Measurements from ENCODE around the gene GRAMD1A.
A peak's percentile ranks its signal among the peaks of the same experiment; 100 is the strongest.
"Not testable (repeated sequence)": the region's sequence is repeated elsewhere in the genome, so short reads cannot be mapped to it uniquely, and the experiment has no call there.

GRAMD1A gene

DNA sequence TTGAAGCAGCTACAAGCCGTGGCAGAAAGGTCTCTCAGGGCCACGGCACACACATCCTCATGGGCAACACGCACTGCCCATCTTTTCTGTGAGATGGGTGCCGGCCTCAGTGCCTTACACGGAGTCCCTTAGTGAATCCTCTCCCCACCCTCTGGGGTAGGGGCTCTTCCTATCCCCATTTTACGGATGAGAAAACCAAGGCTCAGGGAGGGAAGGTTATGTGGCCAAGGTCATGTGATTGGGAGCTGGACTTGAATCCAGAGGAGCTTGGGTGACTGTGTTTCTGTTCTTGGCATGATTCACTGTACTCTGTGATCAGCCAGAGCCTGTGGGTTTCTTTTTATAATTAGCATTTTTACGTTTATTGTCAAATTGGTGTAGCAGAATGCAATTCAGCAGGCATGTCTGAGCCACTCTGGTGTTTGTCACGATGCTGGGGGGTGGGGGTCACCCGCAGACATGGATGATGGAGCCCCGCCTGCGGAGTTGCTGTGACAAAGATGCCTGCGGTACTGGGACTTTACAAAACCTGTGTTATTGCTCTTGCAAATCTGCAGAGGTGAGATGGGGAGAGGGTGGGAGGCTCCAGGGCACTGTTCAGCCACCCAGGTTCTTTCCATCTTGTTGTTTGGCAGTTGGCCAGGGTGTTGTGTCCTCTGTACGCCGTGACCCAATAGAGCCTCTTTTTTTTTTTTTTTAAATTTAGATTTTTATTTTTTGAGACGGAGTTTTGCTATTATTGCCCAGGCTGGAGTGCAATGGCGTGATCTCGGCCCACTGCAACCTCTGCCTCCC is 34.7 kb downstream of the GRAMD1A start:
- no peak for DNase-seq (ENCODE audit: low read depth in 1 of 2, low spot score in 1 of 2)

DNA sequence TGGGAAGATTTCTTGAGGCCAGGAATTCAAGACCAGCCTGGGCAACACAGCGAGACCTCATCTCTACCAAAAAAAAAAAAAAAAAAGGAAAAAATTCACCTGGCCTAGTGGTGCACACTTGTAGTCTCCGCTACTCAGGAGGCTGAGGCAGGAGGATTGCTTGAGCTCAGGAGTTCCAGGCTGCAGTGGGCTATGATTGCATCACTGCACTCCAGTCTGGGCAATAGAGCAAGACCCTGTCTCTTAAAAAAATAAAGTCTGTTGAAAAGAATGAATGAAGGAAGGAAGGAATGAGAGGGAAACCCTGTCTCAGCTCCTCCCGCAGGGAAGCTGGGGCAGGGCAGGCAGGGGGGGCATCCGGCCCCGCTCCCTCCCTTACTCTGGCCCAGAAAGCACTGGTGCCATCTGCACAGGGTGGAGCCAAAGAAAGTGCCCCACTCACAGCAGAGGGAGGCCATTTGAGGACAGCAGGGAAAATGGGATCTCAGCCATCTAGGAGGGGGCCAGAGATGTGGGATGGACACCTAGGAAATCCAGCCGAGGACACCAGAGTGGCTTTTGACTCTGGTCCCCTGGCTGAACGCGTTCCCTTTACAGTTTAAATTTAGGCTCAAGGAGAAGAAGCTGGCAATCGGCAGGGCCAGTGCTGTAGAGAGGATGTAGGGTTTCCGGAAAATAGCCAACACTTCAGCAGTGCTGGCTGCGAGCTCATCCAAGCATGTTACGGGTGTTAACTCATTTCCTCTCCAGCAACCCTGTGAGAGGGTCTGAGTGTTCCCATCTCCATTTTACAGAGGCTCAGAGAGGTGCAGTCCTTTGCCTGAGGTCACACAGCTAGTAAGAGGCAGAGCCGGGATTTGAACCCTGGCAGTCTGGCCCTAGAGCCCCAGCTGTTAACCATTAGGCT is 37.8 kb downstream of the GRAMD1A start:
- no peak for DNase-seq (ENCODE audit: low read depth in 1 of 2, low spot score in 1 of 2)

DNA sequence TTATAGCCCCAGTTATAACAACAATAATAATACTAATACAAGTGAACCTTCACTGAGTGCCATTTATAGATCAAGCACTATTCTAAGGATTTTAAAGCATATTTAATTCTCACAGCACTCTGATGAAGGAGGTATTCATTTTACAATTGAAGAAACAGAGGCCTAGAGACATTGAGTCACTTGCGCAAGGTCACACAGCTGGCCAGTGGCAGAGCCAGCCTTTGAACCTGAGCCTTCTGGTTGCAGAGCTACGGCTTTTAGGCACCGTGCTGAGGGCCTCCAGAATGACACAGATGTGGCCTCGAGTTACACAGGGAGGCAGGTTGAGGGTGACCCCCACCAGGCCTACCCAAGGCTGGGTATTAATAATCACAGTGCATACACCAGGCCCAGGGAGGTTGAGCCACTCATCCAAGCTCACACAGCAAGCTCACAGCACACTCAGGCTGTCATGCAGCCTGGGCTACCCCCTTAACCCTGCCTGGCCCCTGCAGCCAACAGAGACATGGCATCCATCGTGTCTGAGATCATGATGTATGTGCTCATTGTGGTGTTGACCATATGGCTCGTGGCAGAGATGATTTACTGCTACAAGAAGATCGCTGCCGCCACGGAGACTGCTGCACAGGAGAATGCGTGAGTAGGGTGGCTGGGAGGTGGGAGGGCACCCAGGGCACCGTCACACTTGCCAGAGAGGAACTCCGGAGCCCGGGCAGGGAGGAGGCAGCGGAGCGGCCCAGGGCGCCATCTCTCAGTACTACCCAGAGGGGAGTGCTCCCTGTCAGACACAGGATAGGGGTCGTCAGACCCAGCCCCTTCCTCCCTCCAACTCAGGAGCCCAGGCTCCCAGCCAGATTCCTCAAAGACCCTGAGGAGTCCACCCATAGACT is 38.7 kb downstream of the GRAMD1A start:
- no peak for DNase-seq (ENCODE audit: low read depth in 1 of 2, low spot score in 1 of 2)

DNA sequence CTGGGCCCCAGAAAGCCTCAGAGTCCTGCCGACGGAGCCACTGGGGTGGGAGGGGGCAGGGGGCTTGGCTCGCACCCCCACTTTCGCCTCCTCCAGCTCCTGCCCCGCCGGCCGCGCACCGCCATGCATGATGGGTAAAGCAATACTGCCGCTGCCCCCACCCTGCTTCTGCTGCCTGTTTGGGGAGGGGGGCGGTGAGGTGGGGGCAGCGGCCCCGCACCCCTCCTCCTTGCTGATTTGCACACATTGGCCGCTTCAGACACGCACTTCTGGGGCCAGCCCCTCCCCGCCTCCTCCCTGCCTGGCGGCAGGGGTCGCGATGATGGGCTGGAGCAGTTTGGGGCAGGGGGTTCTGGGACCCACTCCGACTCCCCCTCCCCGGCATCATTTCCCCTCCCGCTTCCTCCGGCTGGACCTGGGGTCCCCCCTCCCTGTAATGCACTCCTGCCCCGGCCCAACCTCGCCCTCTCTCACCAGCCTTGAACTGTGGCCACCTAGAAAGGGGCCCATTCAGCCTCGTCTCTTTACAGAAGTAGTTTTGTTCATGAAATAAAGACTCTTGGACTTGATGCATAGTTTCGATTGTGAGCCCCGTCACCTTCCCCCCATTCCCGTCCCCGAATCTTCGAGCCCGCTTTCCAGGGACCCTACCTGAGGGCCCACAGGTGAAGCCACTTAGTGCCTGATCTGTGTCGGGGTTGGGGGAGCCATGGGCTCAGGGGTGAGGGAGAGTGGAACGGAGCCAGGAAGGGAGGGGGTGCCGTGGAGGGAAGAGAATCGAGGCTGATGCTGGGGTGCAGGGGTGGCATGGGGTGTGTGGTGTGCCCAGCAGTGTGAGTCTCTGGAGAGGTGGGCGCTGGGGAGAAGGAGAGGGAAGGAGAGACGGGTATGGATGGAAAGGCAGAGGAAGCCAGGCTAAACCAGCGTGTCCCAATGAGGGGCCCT is 40.0 kb downstream of the GRAMD1A start:
- DNase-seq (ENCODE audit: low read depth in 1 of 2, low spot score in 1 of 2): no peak

DNA sequence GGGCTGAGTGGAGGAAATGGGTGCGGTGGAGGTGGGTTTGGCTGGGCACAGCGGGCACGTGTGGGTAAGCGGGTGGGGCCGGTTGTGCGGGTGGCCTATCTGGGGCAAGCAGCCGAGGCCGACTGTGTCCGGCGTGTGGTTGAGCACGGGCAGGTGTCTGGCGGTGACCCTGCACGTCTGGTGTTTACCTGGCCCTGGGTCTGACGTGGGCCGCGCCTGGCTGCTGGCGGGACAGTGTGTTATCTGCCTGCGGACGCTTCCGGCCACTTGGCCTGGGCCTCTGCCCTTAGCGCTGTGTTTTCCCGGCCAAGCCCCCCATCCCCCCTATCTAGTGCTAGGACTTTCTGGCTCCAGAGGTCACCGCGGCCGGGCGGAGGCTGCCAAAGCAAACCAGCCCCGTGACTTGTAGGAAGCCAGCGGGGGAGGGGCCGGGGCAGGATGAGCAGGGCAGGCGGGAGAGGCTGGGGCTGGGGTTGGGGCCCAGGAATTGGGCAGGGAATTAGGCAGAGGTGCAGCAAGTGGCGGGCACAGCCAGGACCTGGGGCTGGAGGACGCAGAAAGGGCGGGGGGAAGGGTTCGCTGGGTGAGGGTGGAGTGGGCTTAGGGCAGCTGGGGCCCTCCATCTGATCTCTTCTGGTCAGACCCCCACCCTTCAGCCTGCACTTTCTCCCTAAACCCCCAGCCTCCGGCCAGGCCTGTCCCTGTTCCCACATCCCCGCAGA is 40.9 kb downstream of the GRAMD1A start:
- no peak for DNase-seq (ENCODE audit: low read depth in 1 of 2, low spot score in 1 of 2)

DNA sequence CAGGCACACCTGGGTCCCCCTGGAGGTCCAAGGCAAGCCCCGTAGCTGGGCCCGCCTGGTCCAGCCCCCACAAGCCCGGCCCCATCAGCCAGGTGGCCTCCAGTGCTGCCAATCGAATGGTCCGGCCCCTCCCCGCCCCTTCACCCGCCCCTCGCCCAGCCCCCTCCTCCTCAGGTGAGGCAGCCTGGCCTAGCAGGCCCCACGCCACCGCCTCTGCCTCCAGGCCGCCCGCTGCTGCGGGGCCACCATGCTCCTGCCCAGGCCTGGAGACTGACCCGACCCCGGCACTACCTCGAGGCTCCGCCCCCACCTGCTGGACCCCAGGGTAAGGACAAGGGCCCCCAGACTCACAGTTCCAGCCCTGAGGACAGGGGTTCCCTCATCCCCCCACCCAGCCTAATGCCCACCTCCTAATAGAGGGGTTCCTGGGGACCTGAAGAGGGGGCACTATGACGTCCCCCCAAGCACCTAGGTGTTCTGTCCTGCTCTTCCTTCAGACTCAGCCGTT is 41.5 kb downstream of the GRAMD1A start, which contains the start of gene HPN:
Gene HPN, plus strand, starts transcription at position 174 of the 508 bp plus-strand sequence. CDS start 786 bp downstream, outside the sequence.
- no peak for DNase-seq (ENCODE audit: low read depth in 1 of 2, low spot score in 1 of 2)

DNA sequence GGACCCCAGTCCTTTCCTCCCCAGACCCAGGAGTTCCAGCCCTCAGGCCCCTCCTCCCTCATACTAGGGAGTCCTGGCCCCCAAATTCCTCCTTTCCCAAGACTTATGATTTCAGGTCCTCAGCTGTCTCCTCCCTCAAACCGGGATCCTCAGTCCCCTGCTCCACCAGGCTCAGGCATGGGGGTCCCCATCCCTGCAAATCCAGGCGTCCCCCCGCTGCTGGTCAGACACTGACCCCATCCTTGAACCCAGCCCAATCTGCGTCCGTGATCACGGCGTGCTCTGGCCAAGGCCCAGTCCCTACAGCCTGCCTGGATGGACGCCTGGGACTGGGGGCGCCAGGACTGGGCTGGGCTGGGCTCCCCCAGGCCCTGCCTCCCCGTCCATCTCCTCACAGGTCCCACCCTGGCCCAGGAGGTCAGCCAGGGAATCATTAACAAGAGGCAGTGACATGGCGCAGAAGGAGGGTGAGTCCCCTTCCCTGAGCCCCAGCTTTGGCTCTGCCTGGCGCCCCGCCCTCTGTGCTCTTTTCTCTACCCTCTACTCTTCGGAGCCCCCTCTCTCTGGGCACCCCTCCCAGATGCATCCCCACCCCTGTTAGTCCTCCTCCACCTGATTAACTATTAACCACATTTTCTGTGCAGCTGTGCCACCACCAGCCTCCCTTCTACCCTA is 42.1 kb downstream of the GRAMD1A start:
- DNase-seq (ENCODE audit: low read depth in 1 of 2, low spot score in 1 of 2): no peak

DNA sequence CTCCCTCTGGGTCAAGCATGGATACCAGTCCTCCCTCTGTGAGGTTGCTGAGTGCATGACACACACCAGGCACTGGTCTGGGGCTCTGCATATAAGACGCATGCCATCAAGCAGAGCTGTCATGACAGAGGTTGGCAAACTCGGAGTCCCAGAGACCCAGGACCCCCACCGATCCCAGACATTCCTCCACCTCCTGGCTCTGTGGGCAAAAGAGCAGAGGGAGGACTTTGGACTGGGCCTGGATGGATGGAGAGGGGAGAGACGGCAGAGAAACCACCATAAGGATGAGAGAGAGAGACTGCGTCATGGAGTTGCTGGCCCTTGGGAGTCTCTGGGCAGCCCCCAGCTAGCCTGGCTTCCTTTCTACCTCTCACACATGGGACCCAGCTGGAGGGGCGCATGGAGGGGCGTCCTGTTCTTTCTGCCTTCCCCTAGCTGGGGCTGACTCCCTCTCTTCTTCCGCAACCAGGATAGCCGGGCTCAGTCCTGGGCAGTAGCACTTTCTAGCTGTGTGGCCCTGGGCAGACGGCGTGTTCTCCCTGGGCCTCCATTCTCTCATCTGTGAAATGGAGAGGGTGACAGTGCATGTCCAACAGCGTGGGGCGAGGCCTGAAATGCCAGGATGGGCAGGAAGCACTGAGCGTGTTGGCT is 43.0 kb downstream of the GRAMD1A start:
- no peak for DNase-seq (ENCODE audit: low read depth in 1 of 2, low spot score in 1 of 2)

DNA sequence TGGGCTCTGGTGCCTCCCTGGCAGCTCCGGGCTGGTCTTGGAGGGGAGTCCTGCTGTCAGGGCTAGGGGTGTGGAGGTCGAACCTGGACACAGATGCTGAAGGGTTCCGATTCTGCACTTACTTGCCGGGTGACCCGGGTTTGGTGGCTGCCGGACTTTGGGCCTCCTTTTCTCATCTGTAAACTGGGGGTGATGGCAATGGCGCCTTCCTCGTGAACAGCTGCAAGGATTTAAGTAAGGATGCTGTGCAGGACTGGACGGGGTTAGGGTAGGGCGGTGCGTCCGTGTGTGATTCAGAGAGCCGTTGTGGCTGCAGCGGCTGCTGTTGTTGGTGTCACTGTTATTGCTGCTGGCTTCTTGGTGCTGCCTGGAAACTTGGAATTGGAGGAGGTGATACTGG is 43.8 kb downstream of the GRAMD1A start:
- DNase-seq (ENCODE audit: low read depth in 1 of 2, low spot score in 1 of 2): no peak

DNA sequence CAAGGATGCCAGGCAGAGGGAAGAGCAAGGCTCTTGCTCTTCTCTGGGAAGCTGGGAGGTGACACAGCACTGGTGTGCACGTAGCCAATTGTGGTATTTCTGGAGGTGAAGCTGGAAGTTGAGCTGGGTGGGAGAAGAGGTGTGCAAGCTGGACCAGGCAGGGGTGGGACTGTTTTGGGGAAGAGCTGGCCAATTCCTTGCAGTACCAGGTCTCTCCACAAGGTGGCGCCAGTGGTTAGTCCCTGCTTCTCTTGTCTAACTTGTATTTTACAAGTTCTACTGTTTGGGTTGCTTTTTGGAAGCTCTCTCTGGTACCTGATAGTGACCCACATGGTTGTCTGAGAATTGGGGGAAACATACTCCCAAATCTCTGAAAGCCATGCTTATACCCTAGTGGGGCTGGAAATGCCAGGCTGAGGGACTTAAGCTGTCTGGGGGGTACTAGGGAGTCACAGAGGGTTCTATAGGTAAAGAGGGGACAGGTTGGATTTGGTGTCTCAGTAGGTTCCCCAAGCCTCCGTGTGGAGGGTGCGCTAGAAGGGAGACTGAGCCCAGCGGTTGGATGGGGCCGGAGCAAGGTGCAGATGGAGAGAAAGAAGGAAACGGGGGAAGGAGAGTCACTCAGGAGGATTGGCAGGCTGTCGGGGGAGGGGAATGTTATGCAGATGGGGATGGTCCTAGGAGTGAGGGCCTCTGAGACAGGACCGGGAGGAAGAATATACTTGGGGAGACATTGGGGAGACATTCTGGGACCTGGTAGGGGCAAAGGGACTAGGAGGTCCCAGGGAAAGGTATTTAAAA is 44.4 kb downstream of the GRAMD1A start:
- DNase-seq (ENCODE audit: low read depth in 1 of 2, low spot score in 1 of 2): peak; percentile 42 to 48

DNA sequence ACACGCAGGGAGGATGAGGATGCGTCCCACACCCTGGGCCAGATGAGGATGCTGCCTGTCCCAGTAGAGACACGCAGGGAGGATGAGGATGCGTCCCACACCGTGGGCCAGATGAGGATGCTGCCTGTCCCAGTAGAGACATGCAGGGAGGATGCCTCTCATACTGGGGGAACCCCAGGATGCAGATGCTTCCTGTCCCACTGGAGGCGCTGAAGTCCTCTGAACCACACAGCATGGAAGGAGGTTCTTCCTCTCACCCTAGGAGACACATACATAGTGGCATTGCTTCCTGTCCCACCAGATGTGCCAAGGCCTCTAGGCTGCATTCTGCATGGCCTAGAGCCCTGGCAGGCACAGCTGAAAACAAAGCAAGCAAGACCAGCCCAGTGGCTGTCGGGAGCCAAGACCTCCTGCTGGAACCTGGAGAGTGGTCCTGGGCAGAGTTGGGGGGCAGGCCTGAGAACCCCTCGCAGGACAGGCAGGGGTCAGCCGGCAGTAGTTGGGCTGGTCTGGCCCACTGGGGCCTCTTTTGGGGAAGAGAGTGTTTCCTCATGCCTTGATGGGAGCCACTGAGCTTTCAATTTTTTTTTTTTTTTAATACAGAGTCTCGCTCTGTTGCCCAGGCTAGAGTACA is 45.7 kb downstream of the GRAMD1A start:
- peak in 1 of 2 donors; percentile 34 for DNase-seq (ENCODE audit: low read depth in 1 of 2, low spot score in 1 of 2)

DNA sequence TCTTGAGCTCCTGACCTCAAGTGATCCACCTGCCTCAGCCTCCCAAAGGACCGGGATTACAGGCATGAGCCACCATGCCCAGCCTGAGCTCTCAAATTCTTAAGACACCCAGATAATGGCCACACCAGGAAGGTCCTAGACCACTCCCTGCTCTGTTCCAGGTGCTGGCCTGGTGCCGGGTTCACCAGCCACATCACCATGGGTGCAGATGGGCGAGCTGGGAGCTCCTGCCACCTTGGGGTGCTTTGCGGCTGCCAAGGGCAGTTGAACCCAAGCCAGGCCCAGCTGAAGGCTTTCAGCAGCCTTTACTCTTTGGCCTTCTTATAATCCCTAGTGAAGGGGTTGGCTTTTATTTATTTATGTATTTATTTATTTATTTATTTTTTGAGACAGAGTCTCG is 46.3 kb downstream of the GRAMD1A start:
- DNase-seq (ENCODE audit: low read depth in 1 of 2, low spot score in 1 of 2): no peak

DNA sequence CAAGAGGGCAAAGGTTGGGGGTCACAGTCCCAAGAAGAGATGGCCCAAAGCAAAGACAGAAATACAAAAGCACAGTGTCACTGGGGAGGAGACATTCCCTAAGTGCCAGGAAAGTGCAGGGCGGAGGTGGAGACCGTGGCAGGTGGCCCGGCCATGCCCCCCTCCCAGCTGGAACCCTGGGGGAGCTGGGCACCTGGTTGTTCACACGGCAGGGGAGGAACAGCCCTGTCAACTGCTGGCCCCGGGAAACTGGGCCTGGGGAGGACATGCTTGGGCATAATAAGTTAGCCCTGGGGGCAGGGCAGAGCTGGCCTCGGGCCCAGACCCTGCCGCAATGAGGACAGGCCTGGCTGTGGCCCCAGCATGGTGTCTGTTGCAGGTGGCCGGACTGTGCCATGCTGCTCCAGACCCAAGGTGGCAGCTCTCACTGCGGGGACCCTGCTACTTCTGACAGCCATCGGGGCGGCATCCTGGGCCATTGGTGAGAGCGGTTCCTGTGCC is 48.8 kb downstream of the GRAMD1A start:
- no peak for DNase-seq (ENCODE audit: low read depth in 1 of 2, low spot score in 1 of 2)

DNA sequence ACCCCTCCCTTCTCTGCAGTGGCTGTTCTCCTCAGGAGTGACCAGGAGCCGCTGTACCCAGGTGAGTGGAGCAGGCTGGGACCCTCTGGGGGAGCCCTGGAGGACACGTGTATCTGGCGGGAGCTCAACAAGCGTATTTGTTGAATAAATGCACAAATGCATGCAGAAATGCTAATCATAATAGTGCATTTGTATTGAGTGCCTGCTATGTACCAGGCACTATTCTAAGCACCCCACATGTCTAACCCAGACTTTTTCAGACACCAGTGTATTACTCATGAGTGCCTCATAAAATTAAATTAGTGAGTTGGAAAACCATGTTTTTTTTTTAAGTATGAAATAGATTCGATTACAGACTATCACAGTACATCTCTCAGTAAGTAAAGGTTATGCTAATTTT is 49.3 kb downstream of the GRAMD1A start:
- no peak for DNase-seq (ENCODE audit: low read depth in 1 of 2, low spot score in 1 of 2)

DNA sequence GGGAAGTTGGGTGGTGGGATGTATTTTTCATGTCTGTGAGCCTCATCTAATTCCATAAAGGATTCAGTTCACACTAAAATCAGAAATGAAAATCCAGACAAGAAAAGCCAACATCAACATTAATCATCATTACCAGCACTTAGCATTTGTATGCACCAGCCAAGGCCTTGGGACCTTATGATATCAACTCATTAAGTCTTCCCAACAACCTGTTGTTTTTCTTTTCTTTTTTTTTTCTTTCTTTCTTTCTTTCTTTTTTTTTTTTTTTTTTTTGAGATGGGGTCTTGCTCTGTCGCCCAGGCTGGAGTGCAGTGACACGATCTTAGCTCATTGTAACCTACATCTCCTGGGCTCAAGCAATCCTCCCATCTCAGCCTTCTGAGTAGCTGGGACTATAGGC is 50.5 kb downstream of the GRAMD1A start:
- DNase-seq (ENCODE audit: low read depth in 1 of 2, low spot score in 1 of 2): not testable (repeated sequence)

DNA sequence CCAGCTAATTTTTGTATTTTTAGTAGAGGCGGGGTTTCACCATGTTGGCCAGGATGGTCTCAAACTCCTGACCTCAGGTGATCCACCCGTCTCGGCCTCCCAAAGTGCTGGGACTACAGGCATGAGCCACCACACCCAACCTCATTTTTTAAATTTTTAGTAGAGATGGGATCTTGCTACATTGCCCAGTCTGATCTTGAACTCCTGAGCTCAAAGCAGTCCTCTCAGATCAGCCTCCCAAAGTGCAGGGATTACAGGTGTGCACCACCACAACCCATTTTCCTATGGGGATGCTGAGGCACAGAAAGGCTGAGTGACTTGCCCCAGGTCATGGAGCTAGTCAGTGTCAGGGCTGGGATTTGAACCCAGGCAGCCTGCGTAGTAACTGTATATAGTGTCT is 51.1 kb downstream of the GRAMD1A start:
- not testable (repeated sequence) for DNase-seq (ENCODE audit: low read depth in 1 of 2, low spot score in 1 of 2)

DNA sequence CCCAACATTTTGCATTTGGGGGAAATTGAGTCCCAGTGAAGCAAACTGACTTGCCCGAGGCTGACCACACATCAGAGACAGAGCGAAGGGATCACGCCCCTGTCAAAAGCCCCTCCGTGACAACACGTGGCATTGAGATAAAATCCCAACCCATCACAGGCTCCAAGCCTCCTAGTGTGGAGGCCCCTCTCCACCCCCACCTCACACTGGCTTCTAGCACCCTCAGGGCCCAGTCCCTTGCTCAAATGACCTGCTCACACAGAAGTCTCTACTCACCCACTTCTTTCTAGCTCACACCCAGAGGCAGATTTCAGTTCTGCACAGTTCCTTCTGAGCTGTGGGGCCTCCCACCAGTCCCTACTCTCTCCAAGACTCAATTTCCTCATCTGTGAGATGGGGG is 51.7 kb downstream of the GRAMD1A start:
- DNase-seq (ENCODE audit: low read depth in 1 of 2, low spot score in 1 of 2): no peak
